HepG2 (cell line): ENCODE data around the gene CD99L2. TPM values are rescaled to one million over a fixed set of nuclear protein-coding genes. Genes with fewer than 3 reads are reported as not detected.

Experiments used
- ATAC-seq: fragments of 200-7000 bp; cut with Tn5 transposase; 3 replicates; pipeline ENCODE4 v1.9.1; 2020; ENCODE audit warnings: mild to moderate bottlenecking, moderate library complexity
- BruUV-seq: library from RNA; stranded (reverse); fragments of 400-500 nt; replicated peaks from 2 replicates; lab custom pipeline; 2021; lab: Mats Ljungman, UMichigan
- CTCF ChIA-PET: fragments of 300-600 bp; formaldehyde crosslinking; extraction: SDS; loops from one replicate; lab custom pipeline; 2021; ENCODE audit warnings: low total read pairs, inconsistent platforms, low intra/inter-chr PET ratio; lab: Yijun Ruan, JAX
- POLR2A ChIA-PET: fragments of 350-600 bp; sonication (Branson Sonifier 250); formaldehyde crosslinking; loops from one replicate; lab custom pipeline; 2020; ENCODE audit warnings: antibody characterized with exemption, inconsistent platforms; lab: Yijun Ruan, JAX
- DNase-seq: peaks from one replicate; pipeline ENCODE4 v3.0.0-alpha.2; 2015; ENCODE audit warnings: low spot score
- FAIRE-seq: peaks from 3 replicates; lab custom pipeline; 2011; peaks lifted over from hg19 to GRCh38; lab: Jason Lieb, UNC
- H2AFZ ChIP-seq: one replicate; pipeline ENCODE4 v1.6.1; 2011; ENCODE audit warnings: low read length, inconsistent platforms
- H3K27ac ChIP-seq: fragments of 300-600 bp; 3 replicates; pipeline ENCODE4 v1.8.0; 2011; ENCODE audit warnings: mixed run types, mild to moderate bottlenecking, mixed read lengths, low read length, inconsistent platforms; ENCODE audit not compliant: insufficient read depth; ENCODE audit errors: extremely low read length
- H3K27me3 ChIP-seq, 2 experiments: fragments of 200-600 bp in 1 of 2; 2 replicates in 1 of 2; 3 replicates in 1 of 2; pipeline versions ENCODE4 v1.6.0 to v1.8.0; 2011; ENCODE audit warnings: low read length in 2 of 2, mild to moderate bottlenecking in 2 of 2, moderate library complexity in 2 of 2, inconsistent platforms in 1 of 2; ENCODE audit not compliant: insufficient read depth in 2 of 2, control insufficient read depth in 1 of 2
- H3K36me3 ChIP-seq, 2 experiments: fragments of 200-600 bp in 1 of 2; replicated peaks in 1 of 2; 2 replicates in 1 of 2; 3 replicates in 1 of 2; pipeline versions ENCODE4 v1.5.1 to v1.8.0; 2011; ENCODE audit warnings: low read length in 2 of 2, inconsistent platforms in 1 of 2; ENCODE audit not compliant: insufficient read depth in 2 of 2, control insufficient read depth in 1 of 2
- H3K4me1 ChIP-seq: 2 replicates; pipeline ENCODE4 v1.5.1; 2012; ENCODE audit warnings: low read length, inconsistent platforms; ENCODE audit not compliant: insufficient read depth
- H3K4me2 ChIP-seq: 2 replicates; pipeline ENCODE4 v1.6.0; 2011; ENCODE audit warnings: low read depth, low read length, inconsistent platforms
- H3K4me3 ChIP-seq, 3 experiments: fragments of 200-600 bp in 1 of 3; sonication (generic), shearing (Covaris generic) in 1 of 3; replicated peaks in 1 of 3; 2 replicates each; pipeline ENCODE4 v1.5.1; 2011 to 2016; ENCODE audit warnings: low read length in 3 of 3, inconsistent platforms in 2 of 3, low read depth in 2 of 3, mild to moderate bottlenecking in 2 of 3, control low read depth in 1 of 3, mixed read lengths in 1 of 3; ENCODE audit not compliant: insufficient read depth in 1 of 3
- H3K79me2 ChIP-seq: one replicate; pipeline ENCODE4 v1.6.1; 2011; ENCODE audit warnings: low read length, inconsistent platforms; ENCODE audit not compliant: insufficient read depth
- H3K9ac ChIP-seq: 2 replicates; pipeline ENCODE4 v1.6.0; 2011; ENCODE audit warnings: mild to moderate bottlenecking, low read depth, low read length, inconsistent platforms; ENCODE audit not compliant: insufficient read depth
- H3K9me3 ChIP-seq: 2 replicates; pipeline ENCODE4 v1.5.1; 2012; ENCODE audit warnings: mild to moderate bottlenecking, low read length
- H4K20me1 ChIP-seq: 2 replicates; pipeline ENCODE4 v1.6.0; 2011; ENCODE audit warnings: inconsistent platforms, mild to moderate bottlenecking, low read length, moderate library complexity; ENCODE audit not compliant: insufficient read depth
- ARHGAP35 ChIP-seq: sonication (generic); formaldehyde crosslinking; IDR thresholded peaks from 2 replicates; pipeline ENCODE4 v1.9.0; 2022; ENCODE audit warnings: mild to moderate bottlenecking, inconsistent platforms, moderate library complexity, missing genetic modification reagents, borderline replicate concordance
- CENPX ChIP-seq: sonication (generic); formaldehyde crosslinking; IDR thresholded peaks from 2 replicates; pipeline ENCODE4 v1.9.0; 2021; ENCODE audit warnings: mild to moderate bottlenecking, missing genetic modification reagents, moderate library complexity
- PAX8 ChIP-seq: sonication (generic); formaldehyde crosslinking; IDR thresholded peaks from 2 replicates; pipeline ENCODE4 v1.8.0; 2022; ENCODE audit warnings: mild to moderate bottlenecking, missing genetic modification reagents, borderline replicate concordance
- ZMYM4 ChIP-seq: sonication (generic); formaldehyde crosslinking; IDR thresholded peaks from 2 replicates; pipeline ENCODE4 v1.8.1; 2023; ENCODE audit warnings: mild to moderate bottlenecking, missing genetic modification reagents
- ZNF20 ChIP-seq: sonication (generic); formaldehyde crosslinking; IDR thresholded peaks from 2 replicates; pipeline ENCODE4 v1.4.0; 2020; ENCODE audit warnings: mild to moderate bottlenecking, moderate library complexity, missing genetic modification reagents
- ZNF530 ChIP-seq: sonication (generic); formaldehyde crosslinking; IDR thresholded peaks from 2 replicates; pipeline ENCODE4 v1.5.0; 2020; ENCODE audit warnings: low read depth, mild to moderate bottlenecking, missing genetic modification reagents
- ZNF605 ChIP-seq: sonication (generic); formaldehyde crosslinking; IDR thresholded peaks from 2 replicates; pipeline ENCODE4 v1.8.0; 2022; ENCODE audit warnings: mild to moderate bottlenecking, missing genetic modification reagents
- ZNF75D ChIP-seq: sonication (generic); formaldehyde crosslinking; IDR thresholded peaks from 2 replicates; pipeline ENCODE4 v1.8.1; 2023; ENCODE audit warnings: missing genetic modification reagents, mild to moderate bottlenecking, borderline replicate concordance
- WGBS: methylation state at CpG from one replicate; pipeline ENCODE4 v1.1.6; 2017; ENCODE audit warnings: low lambda C conversion rate; 5-methylcytosine and 5-hydroxymethylcytosine counted together
- in situ Hi-C: cut with HindIII; loops from 2 replicates; pipeline ENCODE4 v1.10.0; 2017; ENCODE audit warnings: low pct_unique_long_range_greater_than_20kb; ENCODE audit not compliant: extremely low pct_ligation_motif_present
- intact Hi-C: fragments of 100-400 bp; cut with micrococcal nuclease; formaldehyde crosslinking; loops from one replicate; pipeline ENCODE4 v1.10.0; 2022; ENCODE audit not compliant: unreplicated experiment
- polyA plus RNA-seq, 8 experiments: library from polyadenylated mRNA; depleted of rRNA in 3 of 8; stranded (reverse) in 7 of 8; unstranded in 1 of 8; fragments of >200 nt; fragmentation: Illumina TruSeq in 4 of 8; extraction: Trizol in 4 of 8; gene quantifications; 2 replicates each; pipeline versions ENCODE4 v1.2.1 to v1.2.3, GENCODE V29; 2011 to 2016; ENCODE audit warnings: low read depth in 4 of 8, missing spikeins in 1 of 8, mixed read lengths in 1 of 8; ENCODE audit not compliant: insufficient read depth in 1 of 8
- total RNA-seq, 5 experiments: library from RNA; depleted of rRNA; stranded (reverse); fragments of >200 nt; fragmentation: Illumina TruSeq; extraction: Trizol; gene quantifications; 2 replicates each; pipeline ENCODE4 v1.2.3, GENCODE V29; 2016; ENCODE audit warnings: low read depth in 1 of 5
- TF ChIP-seq, protein P1 (sequence below): sonication (generic); formaldehyde crosslinking; IDR thresholded peaks from 2 replicates; pipeline ENCODE4 v1.4.0; 2020; ENCODE audit warnings: low read depth, mild to moderate bottlenecking, missing genetic modification reagents
- TF ChIP-seq, protein P2 (sequence below): sonication (generic); formaldehyde crosslinking; IDR thresholded peaks from 2 replicates; pipeline ENCODE4 v1.4.0; 2020; ENCODE audit warnings: missing genetic modification reagents
- TF ChIP-seq, protein P3 (sequence below): sonication (generic); formaldehyde crosslinking; IDR thresholded peaks from 2 replicates; pipeline ENCODE4 v1.4.0; 2020; ENCODE audit warnings: mild to moderate bottlenecking, missing genetic modification reagents
- TF ChIP-seq, protein P4 (sequence below): fragments of 450-650 bp; IDR thresholded peaks from 2 replicates; pipeline ENCODE4 v1.6.1; 2017
- TF ChIP-seq, protein P5 (sequence below): IDR thresholded peaks from 2 replicates; pipeline ENCODE4 v1.4.0; 2020; ENCODE audit warnings: mild to moderate bottlenecking, missing genetic modification reagents

CD99L2 gene
- total and polyA plus RNA-seq, 2 of the 13 experiments (the other 11 are each of a cell fraction or from before 2014, with no cell fraction given) = 6.9 to 7.6 TPM

DNA sequence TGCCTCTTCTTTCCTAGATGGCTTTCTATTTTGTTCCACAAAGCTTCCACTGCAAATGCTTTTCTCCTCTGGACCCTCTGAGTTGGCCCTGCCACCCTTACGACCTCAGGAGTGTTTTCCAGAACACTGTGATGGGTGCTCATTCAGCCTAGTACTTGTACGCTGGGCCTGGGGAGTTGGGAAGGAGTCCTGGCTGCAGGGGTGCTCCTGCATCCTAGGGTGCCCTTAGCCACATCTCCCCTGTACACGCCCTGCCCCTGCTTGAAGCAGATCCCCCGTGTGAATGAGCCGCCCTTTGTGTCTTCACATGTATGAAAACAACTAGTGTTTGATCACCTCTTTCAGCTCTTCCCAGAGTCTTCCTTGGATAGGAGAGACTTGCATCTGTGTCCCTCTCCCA lies 141.1 kb downstream of the CD99L2 start:
- H2AFZ ChIP-seq = no peak overlapping the region
- CTCF ChIA-PET = no interaction called here
- DNase-seq (no peak), ATAC-seq (no peak), FAIRE-seq (no peak)
- no peak overlapping the region for H3K27ac ChIP-seq
- in situ Hi-C loops (no loop called here), intact Hi-C loops (no loop called here)
- no peaks in the 10 kb centered on the region for H3K27me3 ChIP-seq
- H4K20me1 ChIP-seq = no peaks in the 10 kb centered on the region
- no peak overlapping the region for H3K4me2 ChIP-seq
- no peaks in the 10 kb centered on the region; a peak in 2 of 5 replicates for H3K36me3 ChIP-seq
- no peak overlapping the region for H3K9ac ChIP-seq
- POLR2A ChIA-PET = no interaction called here
- no peak overlapping the region for H3K4me3 ChIP-seq
- no peaks in the 10 kb centered on the region for H3K9me3 ChIP-seq
- 100% methylated on average over 1 of the region's 5 CpGs for WGBS
- H3K79me2 ChIP-seq = no peaks in the 10 kb centered on the region
- H3K4me1 ChIP-seq = no peaks in the 10 kb centered on the region
- BruUV-seq = no TSS peak
- TF ChIP-seq ZNF20 (no peak), ZNF75D (CRISPR knock-in tag) (no peak), PAX8 (CRISPR knock-in tag) (no peak), ZNF605 (no peak), ZNF530 (CRISPR knock-in tag) (no peak), ZMYM4 (CRISPR knock-in tag) (no peak), CENPX (CRISPR knock-in tag) (no peak), ARHGAP35 (CRISPR knock-in tag) (no peak)
- TF ChIP-seq, protein P1, sequence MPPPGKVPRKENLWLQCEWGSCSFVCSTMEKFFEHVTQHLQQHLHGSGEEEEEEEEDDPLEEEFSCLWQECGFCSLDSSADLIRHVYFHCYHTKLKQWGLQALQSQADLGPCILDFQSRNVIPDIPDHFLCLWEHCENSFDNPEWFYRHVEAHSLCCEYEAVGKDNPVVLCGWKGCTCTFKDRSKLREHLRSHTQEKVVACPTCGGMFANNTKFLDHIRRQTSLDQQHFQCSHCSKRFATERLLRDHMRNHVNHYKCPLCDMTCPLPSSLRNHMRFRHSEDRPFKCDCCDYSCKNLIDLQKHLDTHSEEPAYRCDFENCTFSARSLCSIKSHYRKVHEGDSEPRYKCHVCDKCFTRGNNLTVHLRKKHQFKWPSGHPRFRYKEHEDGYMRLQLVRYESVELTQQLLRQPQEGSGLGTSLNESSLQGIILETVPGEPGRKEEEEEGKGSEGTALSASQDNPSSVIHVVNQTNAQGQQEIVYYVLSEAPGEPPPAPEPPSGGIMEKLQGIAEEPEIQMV (CRISPR knock-in tag) = no peak
- TF ChIP-seq, protein P2, sequence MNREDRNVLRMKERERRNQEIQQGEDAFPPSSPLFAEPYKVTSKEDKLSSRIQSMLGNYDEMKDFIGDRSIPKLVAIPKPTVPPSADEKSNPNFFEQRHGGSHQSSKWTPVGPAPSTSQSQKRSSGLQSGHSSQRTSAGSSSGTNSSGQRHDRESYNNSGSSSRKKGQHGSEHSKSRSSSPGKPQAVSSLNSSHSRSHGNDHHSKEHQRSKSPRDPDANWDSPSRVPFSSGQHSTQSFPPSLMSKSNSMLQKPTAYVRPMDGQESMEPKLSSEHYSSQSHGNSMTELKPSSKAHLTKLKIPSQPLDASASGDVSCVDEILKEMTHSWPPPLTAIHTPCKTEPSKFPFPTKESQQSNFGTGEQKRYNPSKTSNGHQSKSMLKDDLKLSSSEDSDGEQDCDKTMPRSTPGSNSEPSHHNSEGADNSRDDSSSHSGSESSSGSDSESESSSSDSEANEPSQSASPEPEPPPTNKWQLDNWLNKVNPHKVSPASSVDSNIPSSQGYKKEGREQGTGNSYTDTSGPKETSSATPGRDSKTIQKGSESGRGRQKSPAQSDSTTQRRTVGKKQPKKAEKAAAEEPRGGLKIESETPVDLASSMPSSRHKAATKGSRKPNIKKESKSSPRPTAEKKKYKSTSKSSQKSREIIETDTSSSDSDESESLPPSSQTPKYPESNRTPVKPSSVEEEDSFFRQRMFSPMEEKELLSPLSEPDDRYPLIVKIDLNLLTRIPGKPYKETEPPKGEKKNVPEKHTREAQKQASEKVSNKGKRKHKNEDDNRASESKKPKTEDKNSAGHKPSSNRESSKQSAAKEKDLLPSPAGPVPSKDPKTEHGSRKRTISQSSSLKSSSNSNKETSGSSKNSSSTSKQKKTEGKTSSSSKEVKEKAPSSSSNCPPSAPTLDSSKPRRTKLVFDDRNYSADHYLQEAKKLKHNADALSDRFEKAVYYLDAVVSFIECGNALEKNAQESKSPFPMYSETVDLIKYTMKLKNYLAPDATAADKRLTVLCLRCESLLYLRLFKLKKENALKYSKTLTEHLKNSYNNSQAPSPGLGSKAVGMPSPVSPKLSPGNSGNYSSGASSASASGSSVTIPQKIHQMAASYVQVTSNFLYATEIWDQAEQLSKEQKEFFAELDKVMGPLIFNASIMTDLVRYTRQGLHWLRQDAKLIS (CRISPR knock-in tag) = no peak
- TF ChIP-seq, protein P3, sequence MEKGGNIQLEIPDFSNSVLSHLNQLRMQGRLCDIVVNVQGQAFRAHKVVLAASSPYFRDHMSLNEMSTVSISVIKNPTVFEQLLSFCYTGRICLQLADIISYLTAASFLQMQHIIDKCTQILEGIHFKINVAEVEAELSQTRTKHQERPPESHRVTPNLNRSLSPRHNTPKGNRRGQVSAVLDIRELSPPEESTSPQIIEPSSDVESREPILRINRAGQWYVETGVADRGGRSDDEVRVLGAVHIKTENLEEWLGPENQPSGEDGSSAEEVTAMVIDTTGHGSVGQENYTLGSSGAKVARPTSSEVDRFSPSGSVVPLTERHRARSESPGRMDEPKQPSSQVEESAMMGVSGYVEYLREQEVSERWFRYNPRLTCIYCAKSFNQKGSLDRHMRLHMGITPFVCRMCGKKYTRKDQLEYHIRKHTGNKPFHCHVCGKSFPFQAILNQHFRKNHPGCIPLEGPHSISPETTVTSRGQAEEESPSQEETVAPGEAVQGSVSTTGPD (CRISPR knock-in tag) = no peak
- TF ChIP-seq, protein P4, sequence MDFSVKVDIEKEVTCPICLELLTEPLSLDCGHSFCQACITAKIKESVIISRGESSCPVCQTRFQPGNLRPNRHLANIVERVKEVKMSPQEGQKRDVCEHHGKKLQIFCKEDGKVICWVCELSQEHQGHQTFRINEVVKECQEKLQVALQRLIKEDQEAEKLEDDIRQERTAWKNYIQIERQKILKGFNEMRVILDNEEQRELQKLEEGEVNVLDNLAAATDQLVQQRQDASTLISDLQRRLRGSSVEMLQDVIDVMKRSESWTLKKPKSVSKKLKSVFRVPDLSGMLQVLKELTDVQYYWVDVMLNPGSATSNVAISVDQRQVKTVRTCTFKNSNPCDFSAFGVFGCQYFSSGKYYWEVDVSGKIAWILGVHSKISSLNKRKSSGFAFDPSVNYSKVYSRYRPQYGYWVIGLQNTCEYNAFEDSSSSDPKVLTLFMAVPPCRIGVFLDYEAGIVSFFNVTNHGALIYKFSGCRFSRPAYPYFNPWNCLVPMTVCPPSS = no peak
- TF ChIP-seq, protein P5, sequence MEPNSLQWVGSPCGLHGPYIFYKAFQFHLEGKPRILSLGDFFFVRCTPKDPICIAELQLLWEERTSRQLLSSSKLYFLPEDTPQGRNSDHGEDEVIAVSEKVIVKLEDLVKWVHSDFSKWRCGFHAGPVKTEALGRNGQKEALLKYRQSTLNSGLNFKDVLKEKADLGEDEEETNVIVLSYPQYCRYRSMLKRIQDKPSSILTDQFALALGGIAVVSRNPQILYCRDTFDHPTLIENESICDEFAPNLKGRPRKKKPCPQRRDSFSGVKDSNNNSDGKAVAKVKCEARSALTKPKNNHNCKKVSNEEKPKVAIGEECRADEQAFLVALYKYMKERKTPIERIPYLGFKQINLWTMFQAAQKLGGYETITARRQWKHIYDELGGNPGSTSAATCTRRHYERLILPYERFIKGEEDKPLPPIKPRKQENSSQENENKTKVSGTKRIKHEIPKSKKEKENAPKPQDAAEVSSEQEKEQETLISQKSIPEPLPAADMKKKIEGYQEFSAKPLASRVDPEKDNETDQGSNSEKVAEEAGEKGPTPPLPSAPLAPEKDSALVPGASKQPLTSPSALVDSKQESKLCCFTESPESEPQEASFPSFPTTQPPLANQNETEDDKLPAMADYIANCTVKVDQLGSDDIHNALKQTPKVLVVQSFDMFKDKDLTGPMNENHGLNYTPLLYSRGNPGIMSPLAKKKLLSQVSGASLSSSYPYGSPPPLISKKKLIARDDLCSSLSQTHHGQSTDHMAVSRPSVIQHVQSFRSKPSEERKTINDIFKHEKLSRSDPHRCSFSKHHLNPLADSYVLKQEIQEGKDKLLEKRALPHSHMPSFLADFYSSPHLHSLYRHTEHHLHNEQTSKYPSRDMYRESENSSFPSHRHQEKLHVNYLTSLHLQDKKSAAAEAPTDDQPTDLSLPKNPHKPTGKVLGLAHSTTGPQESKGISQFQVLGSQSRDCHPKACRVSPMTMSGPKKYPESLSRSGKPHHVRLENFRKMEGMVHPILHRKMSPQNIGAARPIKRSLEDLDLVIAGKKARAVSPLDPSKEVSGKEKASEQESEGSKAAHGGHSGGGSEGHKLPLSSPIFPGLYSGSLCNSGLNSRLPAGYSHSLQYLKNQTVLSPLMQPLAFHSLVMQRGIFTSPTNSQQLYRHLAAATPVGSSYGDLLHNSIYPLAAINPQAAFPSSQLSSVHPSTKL = no peak
